ENCODE data around the gene PANK1.
"Not testable (repeated sequence)": the region's sequence is repeated elsewhere in the genome, so short reads cannot be mapped to it uniquely, and the experiment has no call there.

The PANK1 gene

DNA sequence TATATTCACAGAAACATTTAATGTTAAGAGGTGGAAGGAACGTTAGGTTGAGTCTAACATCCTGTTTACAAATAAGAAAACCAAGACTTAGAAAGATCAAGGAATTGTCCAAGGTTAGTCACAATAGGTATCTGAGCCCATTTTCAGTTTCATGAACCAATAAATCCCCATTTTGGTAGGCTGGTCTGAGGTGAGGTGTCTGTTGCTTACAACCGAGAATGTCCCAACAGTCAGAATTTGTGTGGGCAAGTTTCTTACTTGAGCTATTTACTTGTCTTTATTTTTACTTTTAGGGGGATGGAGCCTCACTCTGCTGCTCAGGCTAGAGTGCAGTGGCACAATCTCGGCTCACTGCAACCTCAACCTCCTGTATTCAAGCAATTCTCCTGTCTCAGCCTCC lies 23.6 kb downstream of the PANK1 start:
- Histone ChIP-seq H3K36me3 (ENCODE audit: insufficient read depth) (no peaks in the 10 kb centered on the region), H3K27ac (no peak overlapping the region), H3K79me2 (ENCODE audit: insufficient read depth, low read depth) (no peaks in the 10 kb centered on the region), H4K20me1 (ENCODE audit: insufficient read depth) (no peaks in the 10 kb centered on the region), H3K27me3 (ENCODE audit: insufficient read depth, low read depth) (no peaks in the 10 kb centered on the region), H3K4me2 (no peak overlapping the region), H2AFZ (ENCODE audit: low read depth) (no peak overlapping the region), H3K9ac (no peak overlapping the region), H3K4me1 (ENCODE audit: low read depth, poor library complexity, severe bottlenecking) (peaks cover 2% of the 10 kb centered on the region), H3K4me3 (IDR thresholded peaks at IDR 0.05; ENCODE audit: insufficient read depth, low read depth, low read length) (no peak overlapping the region)
- TF ChIP-seq, protein P1, sequence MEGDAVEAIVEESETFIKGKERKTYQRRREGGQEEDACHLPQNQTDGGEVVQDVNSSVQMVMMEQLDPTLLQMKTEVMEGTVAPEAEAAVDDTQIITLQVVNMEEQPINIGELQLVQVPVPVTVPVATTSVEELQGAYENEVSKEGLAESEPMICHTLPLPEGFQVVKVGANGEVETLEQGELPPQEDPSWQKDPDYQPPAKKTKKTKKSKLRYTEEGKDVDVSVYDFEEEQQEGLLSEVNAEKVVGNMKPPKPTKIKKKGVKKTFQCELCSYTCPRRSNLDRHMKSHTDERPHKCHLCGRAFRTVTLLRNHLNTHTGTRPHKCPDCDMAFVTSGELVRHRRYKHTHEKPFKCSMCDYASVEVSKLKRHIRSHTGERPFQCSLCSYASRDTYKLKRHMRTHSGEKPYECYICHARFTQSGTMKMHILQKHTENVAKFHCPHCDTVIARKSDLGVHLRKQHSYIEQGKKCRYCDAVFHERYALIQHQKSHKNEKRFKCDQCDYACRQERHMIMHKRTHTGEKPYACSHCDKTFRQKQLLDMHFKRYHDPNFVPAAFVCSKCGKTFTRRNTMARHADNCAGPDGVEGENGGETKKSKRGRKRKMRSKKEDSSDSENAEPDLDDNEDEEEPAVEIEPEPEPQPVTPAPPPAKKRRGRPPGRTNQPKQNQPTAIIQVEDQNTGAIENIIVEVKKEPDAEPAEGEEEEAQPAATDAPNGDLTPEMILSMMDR (conservative IDR thresholded peaks at IDR 0.05; ENCODE audit: low read depth, low read length), result no peak

DNA sequence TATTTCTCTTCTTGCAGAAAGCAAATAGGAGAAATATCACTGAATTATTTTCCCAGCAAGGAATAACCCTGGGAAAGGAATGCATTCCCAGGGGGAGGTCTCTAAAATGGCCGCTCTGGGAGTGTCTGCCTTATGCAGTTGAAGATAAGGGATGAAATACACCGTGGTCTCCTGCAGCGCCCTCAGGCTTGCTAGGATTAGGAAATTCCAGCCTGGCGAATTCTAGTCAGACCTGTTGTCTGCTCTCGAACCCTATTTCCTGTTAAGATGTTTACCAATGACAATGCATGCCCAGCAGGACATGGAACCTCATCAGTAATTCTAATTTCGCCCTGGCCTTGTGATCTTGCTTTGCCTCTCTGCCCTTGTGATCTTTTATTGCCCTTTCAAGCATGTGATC lies 24.7 kb downstream of the PANK1 start:
- H2AFZ ChIP-seq (ENCODE audit: low read depth); H3K36me3 ChIP-seq (ENCODE audit: insufficient read depth); H3K27me3 ChIP-seq (ENCODE audit: insufficient read depth, low read depth); H3K9ac ChIP-seq; H3K4me3 ChIP-seq (IDR thresholded peaks at IDR 0.05; ENCODE audit: insufficient read depth, low read depth, low read length); H4K20me1 ChIP-seq (ENCODE audit: insufficient read depth); H3K4me2 ChIP-seq; H3K4me1 ChIP-seq (ENCODE audit: low read depth, poor library complexity, severe bottlenecking); H3K79me2 ChIP-seq (ENCODE audit: insufficient read depth, low read depth); H3K27ac ChIP-seq: not testable (repeated sequence)

DNA sequence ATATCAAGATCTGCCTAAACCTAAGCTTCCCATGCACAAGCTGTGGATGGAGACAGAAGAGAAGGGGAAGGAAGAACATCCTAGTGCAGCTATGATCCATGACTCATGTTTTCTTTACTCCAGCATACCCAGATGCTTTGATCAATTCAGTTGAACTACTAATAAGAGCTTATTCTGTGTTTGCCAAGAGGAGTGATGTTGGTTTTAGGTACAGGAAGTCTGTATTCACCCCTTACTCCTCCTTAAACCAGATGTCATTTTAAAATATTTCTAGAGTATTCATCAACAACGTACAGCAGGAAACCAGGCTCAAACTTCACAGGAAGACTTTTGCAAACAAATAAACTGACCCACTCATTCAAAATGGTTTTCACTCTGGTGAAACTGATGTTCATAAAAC lies 29.2 kb downstream of the PANK1 start:
- Histone ChIP-seq H3K4me3 (IDR thresholded peaks at IDR 0.05; ENCODE audit: insufficient read depth, low read depth, low read length) (no peak overlapping the region), H2AFZ (ENCODE audit: low read depth) (no peak overlapping the region), H3K9ac (no peak overlapping the region), H3K27ac (no peak overlapping the region), H3K4me2 (no peak overlapping the region), H3K79me2 (ENCODE audit: insufficient read depth, low read depth) (no peaks in the 10 kb centered on the region), H3K36me3 (ENCODE audit: insufficient read depth) (no peaks in the 10 kb centered on the region), H3K4me1 (ENCODE audit: low read depth, poor library complexity, severe bottlenecking) (no peaks in the 10 kb centered on the region), H3K27me3 (ENCODE audit: insufficient read depth, low read depth) (no peaks in the 10 kb centered on the region), H4K20me1 (ENCODE audit: insufficient read depth) (no peaks in the 10 kb centered on the region)
- TF ChIP-seq, protein P1 (conservative IDR thresholded peaks at IDR 0.05; ENCODE audit: low read depth, low read length), result no peak

DNA sequence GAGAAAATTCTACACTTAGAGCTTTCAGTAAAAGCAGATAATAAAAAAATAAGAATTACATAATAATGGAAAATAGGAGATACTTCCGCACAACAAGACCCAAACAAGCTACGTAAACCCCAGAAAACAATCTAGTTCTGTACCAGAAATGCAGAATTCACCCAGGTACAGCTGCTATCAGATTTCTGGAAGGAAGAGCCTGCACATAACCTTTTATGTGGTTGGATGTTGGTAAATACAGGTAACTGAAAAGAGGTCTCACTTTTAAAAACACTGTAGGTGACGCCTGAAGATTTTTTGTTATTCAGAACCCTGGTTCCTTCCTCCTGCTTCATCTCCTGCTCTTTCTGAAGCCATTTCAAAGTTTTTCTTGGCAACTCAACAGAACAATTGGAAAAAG lies 29.9 kb downstream of the PANK1 start:
- Histone ChIP-seq H3K79me2 (ENCODE audit: insufficient read depth, low read depth) (no peaks in the 10 kb centered on the region), H3K36me3 (ENCODE audit: insufficient read depth) (no peaks in the 10 kb centered on the region), H3K4me3 (IDR thresholded peaks at IDR 0.05; ENCODE audit: insufficient read depth, low read depth, low read length) (no peak overlapping the region), H3K4me2 (no peak overlapping the region), H4K20me1 (ENCODE audit: insufficient read depth) (no peaks in the 10 kb centered on the region), H2AFZ (ENCODE audit: low read depth) (no peak overlapping the region), H3K9ac (no peak overlapping the region), H3K27me3 (ENCODE audit: insufficient read depth, low read depth) (no peaks in the 10 kb centered on the region), H3K27ac (no peak overlapping the region), H3K4me1 (ENCODE audit: low read depth, poor library complexity, severe bottlenecking) (peaks cover 4% of the 10 kb centered on the region)
- TF ChIP-seq, protein P1 (conservative IDR thresholded peaks at IDR 0.05; ENCODE audit: low read depth, low read length), result no peak

DNA sequence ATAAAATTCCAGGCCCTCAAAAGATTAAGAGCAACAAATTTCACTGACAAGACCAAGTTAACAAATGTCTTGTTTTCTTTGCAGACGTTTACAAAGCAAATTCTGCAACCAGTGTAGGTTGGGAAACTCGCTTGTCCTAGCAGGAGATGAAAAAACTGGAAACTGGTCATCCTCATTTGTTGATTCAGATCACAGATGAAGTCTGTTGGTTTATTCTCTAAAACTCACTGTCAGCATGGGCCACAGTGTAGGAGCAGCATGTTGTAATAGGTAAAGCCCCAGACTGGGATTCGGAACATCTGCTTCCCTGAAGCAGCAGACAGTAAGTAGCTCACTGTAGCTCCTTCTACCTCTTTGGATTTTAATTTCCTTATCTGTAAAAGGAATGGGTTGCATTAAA lies 31.5 kb downstream of the PANK1 start:
- Histone ChIP-seq H2AFZ (ENCODE audit: low read depth) (no peak overlapping the region), H3K9ac (no peak overlapping the region), H3K4me3 (IDR thresholded peaks at IDR 0.05; ENCODE audit: insufficient read depth, low read depth, low read length) (no peak overlapping the region), H3K4me1 (ENCODE audit: low read depth, poor library complexity, severe bottlenecking) (peaks cover 4% of the 10 kb centered on the region), H3K4me2 (no peak overlapping the region), H3K27ac (no peak overlapping the region), H3K79me2 (ENCODE audit: insufficient read depth, low read depth) (no peaks in the 10 kb centered on the region), H3K27me3 (ENCODE audit: insufficient read depth, low read depth) (no peaks in the 10 kb centered on the region), H3K36me3 (ENCODE audit: insufficient read depth) (no peaks in the 10 kb centered on the region), H4K20me1 (ENCODE audit: insufficient read depth) (no peaks in the 10 kb centered on the region)
- TF ChIP-seq, protein P1 (conservative IDR thresholded peaks at IDR 0.05; ENCODE audit: low read depth, low read length), result no peak

Data from KMS-11 (cell line).